T-helper 17 cell (primary cell): ENCODE measurements around the gene ATP13A1. TPM values are rescaled to one million over a fixed set of nuclear protein-coding genes. Genes with fewer than 3 reads are reported as not detected.

Experiments used
- total RNA-seq, 4 donors: library from RNA in 2 of 4; stranded (reverse) in 2 of 4; gene quantifications; one replicate each; pipeline ENCODE4 v1.2.3 and lab custom pipeline; 2022 to 2026

ATP13A1 gene
- total RNA-seq, 2 donors from 2014 or later = 91.4 to 98.8 TPM

Other genes with a start within 250 kb of the ATP13A1 start
- gene TSSK6, start 148.1 kb downstream of the ATP13A1 start, total RNA-seq = 1 to 10 TPM; 3.8 to 3.9 TPM
- gene NDUFA13, start 147.5 kb downstream of the ATP13A1 start, total RNA-seq = 100 to 1,000 TPM; 175 to 195 TPM
- gene YJEFN3, start 134.8 kb downstream of the ATP13A1 start, total RNA-seq = 1 to 10 TPM; 3.0 to 6.1 TPM
- under 1 TPM; 0.73 to 0.99 TPM for gene CILP2, start 125.4 kb downstream of the ATP13A1 start, total RNA-seq
- 10 to 100 TPM; 49.7 to 58.4 TPM for gene PBX4, start 45.0 kb downstream of the ATP13A1 start, total RNA-seq
- gene LPAR2, start 35.5 kb downstream of the ATP13A1 start, total RNA-seq = 10 to 100 TPM; 66.5 to 67.2 TPM
- gene GMIP, start 20.0 kb downstream of the ATP13A1 start, total RNA-seq = 10 to 100 TPM; 85.0 to 91.7 TPM
- gene ZNF101, start 5.2 kb upstream of the ATP13A1 start, total RNA-seq = 10 to 100 TPM; 56.0 to 56.1 TPM
- 10 to 100 TPM; 18.7 to 22.5 TPM for gene ZNF14, start 69.4 kb upstream of the ATP13A1 start, total RNA-seq
- gene ZNF506, start 158.1 kb upstream of the ATP13A1 start, total RNA-seq = 10 to 100 TPM; 31.7 to 50.6 TPM
- gene ZNF253, start 202.2 kb upstream of the ATP13A1 start, total RNA-seq = 1 to 10 TPM; 5.8 to 8.0 TPM
- gene ZNF93, start 237.3 kb upstream of the ATP13A1 start, total RNA-seq = 1 to 10 TPM; 3.9 to 4.4 TPM